HepG2 (cell line): Measurements from ENCODE around the gene PYCARD. TPM values are rescaled to one million over a fixed set of nuclear protein-coding genes. Genes with fewer than 3 reads are reported as not detected.

Source experiments
- HHEX ChIP-seq: IDR thresholded peaks from 2 replicates; pipeline ENCODE4 v1.6.1; 2016; ENCODE audit warnings: control low read depth
- JARID2 ChIP-seq: sonication (generic); formaldehyde crosslinking; IDR thresholded peaks from 2 replicates; pipeline ENCODE4 v1.8.1; 2023; ENCODE audit warnings: missing genetic modification reagents, inconsistent platforms; ENCODE audit not compliant: insufficient replicate concordance
- KLF11 ChIP-seq: IDR thresholded peaks from 2 replicates; pipeline ENCODE4 v1.6.1; 2016; ENCODE audit warnings: missing compliant biosample characterization
- MEIS1 ChIP-seq: sonication (generic); formaldehyde crosslinking; IDR thresholded peaks from 2 replicates; pipeline ENCODE4 v1.9.0; 2021; ENCODE audit warnings: mild to moderate bottlenecking, missing genetic modification reagents, moderate library complexity, borderline replicate concordance
- MIXL1 ChIP-seq: IDR thresholded peaks from 2 replicates; pipeline ENCODE4 v1.6.1; 2016
- PHF20 ChIP-seq: sonication (generic); formaldehyde crosslinking; IDR thresholded peaks from 2 replicates; pipeline ENCODE4 v1.5.0; 2020; ENCODE audit warnings: mild to moderate bottlenecking, missing genetic modification reagents
- POGZ ChIP-seq: sonication (generic); formaldehyde crosslinking; IDR thresholded peaks from 2 replicates; pipeline ENCODE4 v1.4.0; 2020; ENCODE audit warnings: mild to moderate bottlenecking, missing genetic modification reagents
- TAF1 ChIP-seq: sonication (generic); formaldehyde crosslinking; IDR thresholded peaks from 2 replicates; pipeline ENCODE4 v1.4.0; 2020; ENCODE audit warnings: missing genetic modification reagents
- ZNF232 ChIP-seq: sonication (generic); formaldehyde crosslinking; IDR thresholded peaks from 2 replicates; pipeline ENCODE4 v1.4.0; 2020; ENCODE audit warnings: missing genetic modification reagents, borderline replicate concordance
- ZNF350 ChIP-seq: sonication (generic); formaldehyde crosslinking; IDR thresholded peaks from 2 replicates; pipeline ENCODE4 v1.4.0; 2020; ENCODE audit warnings: mild to moderate bottlenecking, low read depth, missing genetic modification reagents, borderline replicate concordance
- ZNF441 ChIP-seq: sonication (generic); formaldehyde crosslinking; IDR thresholded peaks from 2 replicates; pipeline ENCODE4 v1.7.0; 2021; ENCODE audit warnings: missing genetic modification reagents, borderline replicate concordance
- ZNF543 ChIP-seq: sonication (generic); formaldehyde crosslinking; IDR thresholded peaks from 2 replicates; pipeline ENCODE4 v1.4.0; 2020; ENCODE audit warnings: mild to moderate bottlenecking, missing genetic modification reagents
- ZNF546 ChIP-seq: sonication (generic); formaldehyde crosslinking; conservative IDR thresholded peaks from 2 replicates; pipeline ENCODE4 v1.8.1; 2023; ENCODE audit warnings: mild to moderate bottlenecking, missing genetic modification reagents
- ZNF556 ChIP-seq: sonication (generic); formaldehyde crosslinking; IDR thresholded peaks from 2 replicates; pipeline ENCODE4 v1.4.0; 2020; ENCODE audit warnings: mild to moderate bottlenecking, missing genetic modification reagents, borderline replicate concordance
- ZNF766 ChIP-seq: sonication (generic); formaldehyde crosslinking; IDR thresholded peaks from 2 replicates; pipeline ENCODE4 v1.5.0; 2020; ENCODE audit warnings: missing genetic modification reagents, borderline replicate concordance
- ZNF788 ChIP-seq: sonication (generic); formaldehyde crosslinking; IDR thresholded peaks from 2 replicates; pipeline ENCODE4 v1.5.0; 2020; ENCODE audit warnings: mild to moderate bottlenecking, missing genetic modification reagents, borderline replicate concordance
- polyA plus RNA-seq, 8 experiments: library from polyadenylated mRNA; depleted of rRNA in 3 of 8; stranded (reverse) in 7 of 8; unstranded in 1 of 8; fragments of >200 nt; fragmentation: Illumina TruSeq in 4 of 8; extraction: Trizol in 4 of 8; gene quantifications; 2 replicates each; pipeline versions ENCODE4 v1.2.1 to v1.2.3, GENCODE V29; 2011 to 2016; ENCODE audit warnings: low read depth in 4 of 8, missing spikeins in 1 of 8, mixed read lengths in 1 of 8; ENCODE audit not compliant: insufficient read depth in 1 of 8
- total RNA-seq, 5 experiments: library from RNA; depleted of rRNA; stranded (reverse); fragments of >200 nt; fragmentation: Illumina TruSeq; extraction: Trizol; gene quantifications; 2 replicates each; pipeline ENCODE4 v1.2.3, GENCODE V29; 2016; ENCODE audit warnings: low read depth in 1 of 5
- TF ChIP-seq, protein P1 (sequence below): sonication (generic); formaldehyde crosslinking; IDR thresholded peaks from 2 replicates; pipeline ENCODE4 v1.5.0; 2020; ENCODE audit warnings: mild to moderate bottlenecking, low read depth, missing genetic modification reagents, borderline replicate concordance
- TF ChIP-seq, protein P2 (sequence below), 2 experiments: sonication (generic) in 1 of 2; formaldehyde crosslinking in 1 of 2; IDR thresholded peaks; 2 replicates each; pipeline versions ENCODE4 v1.4.0 to v1.6.1; 2016 to 2020; ENCODE audit warnings: borderline replicate concordance in 1 of 2, low read depth in 1 of 2, mild to moderate bottlenecking in 1 of 2, missing genetic modification reagents in 1 of 2
- TF ChIP-seq, protein P3 (sequence below): sonication (generic); formaldehyde crosslinking; IDR thresholded peaks from 2 replicates; pipeline ENCODE4 v1.4.0; 2020; ENCODE audit warnings: missing genetic modification reagents
- TF ChIP-seq, protein P4 (sequence below): sonication (generic); formaldehyde crosslinking; IDR thresholded peaks from 2 replicates; pipeline ENCODE4 v1.4.0; 2020; ENCODE audit warnings: missing genetic modification reagents, borderline replicate concordance

PYCARD gene
- total and polyA plus RNA-seq, 2 of the 13 experiments (the other 11 are each of a cell fraction or from before 2014, with no cell fraction given) = 4.8 to 9.2 TPM

DNA sequence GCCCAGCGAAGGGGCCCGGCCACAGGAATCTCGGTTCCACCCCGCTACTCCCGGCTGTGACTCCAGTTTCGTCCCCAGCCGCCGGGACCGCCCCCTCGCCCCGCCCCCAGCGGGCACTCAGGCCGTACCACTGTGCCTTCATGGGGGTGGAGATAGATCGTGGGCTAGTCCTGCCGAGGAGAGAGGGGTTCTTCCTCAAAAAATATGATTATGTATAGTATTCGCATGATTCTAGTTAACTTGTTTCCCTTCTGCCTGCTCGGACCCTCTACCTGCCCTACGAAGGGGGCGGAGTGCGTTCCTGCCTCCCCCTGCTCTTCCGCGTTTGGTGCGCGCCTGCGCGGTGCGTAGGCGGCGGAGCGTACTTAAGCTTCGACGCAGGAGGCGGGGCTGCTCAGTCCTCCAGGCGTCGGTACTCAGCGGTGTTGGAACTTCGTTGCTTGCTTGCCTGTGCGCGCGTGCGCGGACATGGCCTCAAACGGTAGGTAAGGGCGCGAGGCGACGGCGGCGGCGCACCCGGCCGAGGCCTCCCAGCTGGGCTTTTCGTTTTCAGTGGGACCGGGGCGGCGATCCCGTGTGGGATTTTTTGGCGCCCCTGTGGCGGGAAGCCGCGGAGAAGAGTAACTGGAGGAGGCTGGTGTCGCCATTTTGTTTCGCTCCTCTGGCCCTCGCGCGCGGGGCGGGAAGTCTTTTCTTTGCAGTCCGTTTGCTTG lies 22.7 kb downstream of the PYCARD start, which contains the start of gene FUS (continued):
- TF ChIP-seq TAF1 = peak; percentile 100
- peak; percentile 93; the same call in 1 of the 2 replicates for TF ChIP-seq KLF11 (CRISPR knock-in tag)
- peak; percentile 96 for TF ChIP-seq ZNF232 (CRISPR knock-in tag)
- TF ChIP-seq HHEX = 0 out of 2 replicates have a peak, but pooled peaks have one; percentile 26
- TF ChIP-seq JARID2 (CRISPR knock-in tag) = peak; percentile 99
- peak; percentile 75; the same call in 1 of the 2 replicates for TF ChIP-seq ZNF441
- TF ChIP-seq, protein P1, sequence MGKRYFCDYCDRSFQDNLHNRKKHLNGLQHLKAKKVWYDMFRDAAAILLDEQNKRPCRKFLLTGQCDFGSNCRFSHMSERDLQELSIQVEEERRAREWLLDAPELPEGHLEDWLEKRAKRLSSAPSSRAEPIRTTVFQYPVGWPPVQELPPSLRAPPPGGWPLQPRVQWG (CRISPR knock-in tag) = no peak
- peak; percentile 45 for TF ChIP-seq MEIS1 (CRISPR knock-in tag)
- no peak; the same call in 1 of the 2 replicates for TF ChIP-seq PHF20 (CRISPR knock-in tag)
- TF ChIP-seq, protein P2, sequence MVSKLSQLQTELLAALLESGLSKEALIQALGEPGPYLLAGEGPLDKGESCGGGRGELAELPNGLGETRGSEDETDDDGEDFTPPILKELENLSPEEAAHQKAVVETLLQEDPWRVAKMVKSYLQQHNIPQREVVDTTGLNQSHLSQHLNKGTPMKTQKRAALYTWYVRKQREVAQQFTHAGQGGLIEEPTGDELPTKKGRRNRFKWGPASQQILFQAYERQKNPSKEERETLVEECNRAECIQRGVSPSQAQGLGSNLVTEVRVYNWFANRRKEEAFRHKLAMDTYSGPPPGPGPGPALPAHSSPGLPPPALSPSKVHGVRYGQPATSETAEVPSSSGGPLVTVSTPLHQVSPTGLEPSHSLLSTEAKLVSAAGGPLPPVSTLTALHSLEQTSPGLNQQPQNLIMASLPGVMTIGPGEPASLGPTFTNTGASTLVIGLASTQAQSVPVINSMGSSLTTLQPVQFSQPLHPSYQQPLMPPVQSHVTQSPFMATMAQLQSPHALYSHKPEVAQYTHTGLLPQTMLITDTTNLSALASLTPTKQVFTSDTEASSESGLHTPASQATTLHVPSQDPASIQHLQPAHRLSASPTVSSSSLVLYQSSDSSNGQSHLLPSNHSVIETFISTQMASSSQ (IDR thresholded peaks at IDR 0.05; ENCODE audit: low read depth) = 0 out of 2 replicates have a peak, but pooled peaks have one; percentile 36
- TF ChIP-seq, protein P2 (CRISPR knock-in tag; IDR thresholded peaks at IDR 0.05; ENCODE audit: borderline replicate concordance) = peak; percentile 70; the same call in 1 of the 2 replicates
- TF ChIP-seq, protein P3, sequence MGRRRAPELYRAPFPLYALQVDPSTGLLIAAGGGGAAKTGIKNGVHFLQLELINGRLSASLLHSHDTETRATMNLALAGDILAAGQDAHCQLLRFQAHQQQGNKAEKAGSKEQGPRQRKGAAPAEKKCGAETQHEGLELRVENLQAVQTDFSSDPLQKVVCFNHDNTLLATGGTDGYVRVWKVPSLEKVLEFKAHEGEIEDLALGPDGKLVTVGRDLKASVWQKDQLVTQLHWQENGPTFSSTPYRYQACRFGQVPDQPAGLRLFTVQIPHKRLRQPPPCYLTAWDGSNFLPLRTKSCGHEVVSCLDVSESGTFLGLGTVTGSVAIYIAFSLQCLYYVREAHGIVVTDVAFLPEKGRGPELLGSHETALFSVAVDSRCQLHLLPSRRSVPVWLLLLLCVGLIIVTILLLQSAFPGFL (CRISPR knock-in tag) = no peak
- TF ChIP-seq, protein P4, sequence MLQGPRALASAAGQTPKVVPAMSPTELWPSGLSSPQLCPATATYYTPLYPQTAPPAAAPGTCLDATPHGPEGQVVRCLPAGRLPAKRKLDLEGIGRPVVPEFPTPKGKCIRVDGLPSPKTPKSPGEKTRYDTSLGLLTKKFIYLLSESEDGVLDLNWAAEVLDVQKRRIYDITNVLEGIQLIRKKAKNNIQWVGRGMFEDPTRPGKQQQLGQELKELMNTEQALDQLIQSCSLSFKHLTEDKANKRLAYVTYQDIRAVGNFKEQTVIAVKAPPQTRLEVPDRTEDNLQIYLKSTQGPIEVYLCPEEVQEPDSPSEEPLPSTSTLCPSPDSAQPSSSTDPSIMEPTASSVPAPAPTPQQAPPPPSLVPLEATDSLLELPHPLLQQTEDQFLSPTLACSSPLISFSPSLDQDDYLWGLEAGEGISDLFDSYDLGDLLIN (CRISPR knock-in tag) = peak; percentile 99
- peak; percentile 95 for TF ChIP-seq ZNF350 (CRISPR knock-in tag)
- 0 out of 2 replicates have a peak, but pooled peaks have one; percentile 42 for TF ChIP-seq ZNF556 (CRISPR knock-in tag)
- peak; percentile 87; the same call in 1 of the 2 replicates for TF ChIP-seq MIXL1
- no peak; the same call in 1 of the 2 replicates for TF ChIP-seq ZNF788
- peak; percentile 98 for TF ChIP-seq ZNF543 (CRISPR knock-in tag)
- peak; percentile 99 for TF ChIP-seq ZNF546
- peak; percentile 69 for TF ChIP-seq POGZ
- peak; percentile 60; the same call in 1 of the 2 replicates for TF ChIP-seq ZNF766
